B cell (primary cell): ENCODE data around the gene ANKRD17. TPM values are rescaled to one million over a fixed set of nuclear protein-coding genes. Genes with fewer than 3 reads are reported as not detected.

Source experiments
- ATAC-seq: fragments of 200-7000 bp; cut with Tn5 transposase; one replicate; pipeline ENCODE4 v1.10.0; 2021; ENCODE audit warnings: low read depth, mild to moderate bottlenecking, moderate number of reproducible peaks, moderate library complexity
- CTCF ChIA-PET: fragments of 350-600 bp; sonication (Branson Sonifier 250); formaldehyde crosslinking; loops from one replicate; lab custom pipeline; 2021; ENCODE audit warnings: antibody characterized with exemption, inconsistent platforms; lab: Charles Lee
- POLR2A ChIA-PET: fragments of 350-600 bp; sonication (Branson Sonifier 250); formaldehyde crosslinking; loops from one replicate; lab custom pipeline; 2021; ENCODE audit warnings: antibody characterized with exemption; lab: Charles Lee
- DNase-seq: peaks from one replicate; pipeline ENCODE4 v3.0.0; 2013
- H2AFZ ChIP-seq: 2 replicates; pipeline ENCODE4 v1.6.1; 2012; ENCODE audit warnings: mild to moderate bottlenecking, low read depth, low read length; ENCODE audit not compliant: insufficient read depth, poor library complexity, severe bottlenecking
- H3K27ac ChIP-seq, 2 donors: 1 replicate in 1 of 2; 2 replicates in 1 of 2; pipeline ENCODE4 v1.5.1; 2012 to 2013; ENCODE audit warnings: low read length in 2 of 2, mild to moderate bottlenecking in 2 of 2, moderate library complexity in 1 of 2
- H3K27me3 ChIP-seq, 4 experiments: fragments of 200-600 bp in 1 of 4; sonication (generic) in 1 of 4; replicated peaks in 1 of 4; 1 replicate in 2 of 4; 2 replicates in 2 of 4; pipeline versions ENCODE4 v1.6.1 to v1.7.0; 2013 to 2016; ENCODE audit warnings: low read length in 3 of 4, mild to moderate bottlenecking in 2 of 4, mixed read lengths in 1 of 4, moderate library complexity in 1 of 4; ENCODE audit not compliant: insufficient read depth in 4 of 4, control insufficient read depth in 3 of 4; ENCODE audit errors: control extremely low read depth in 1 of 4
- H3K36me3 ChIP-seq, 2 experiments: replicated peaks in 1 of 2; 1 replicate in 1 of 2; 2 replicates in 1 of 2; pipeline versions ENCODE4 v1.6.1 to v1.7.1; 2013; ENCODE audit warnings: low read length in 1 of 2; ENCODE audit not compliant: insufficient read depth in 2 of 2, control insufficient read depth in 1 of 2; ENCODE audit errors: control extremely low read depth in 1 of 2, extremely low read depth in 1 of 2
- H3K4me1 ChIP-seq, 2 donors: fragments of 200-600 bp in 1 of 2; sonication (generic) in 1 of 2; 1 replicate in 1 of 2; 2 replicates in 1 of 2; pipeline versions ENCODE4 v1.5.1 to v1.6.1; 2013 to 2017; ENCODE audit warnings: low read length in 2 of 2; ENCODE audit not compliant: control insufficient read depth in 2 of 2, insufficient read depth in 2 of 2
- H3K4me2 ChIP-seq: replicated peaks from 2 replicates; pipeline ENCODE3; 2012; ENCODE audit warnings: mild to moderate bottlenecking, low read depth, low read length; ENCODE audit not compliant: poor library complexity, severe bottlenecking
- H3K4me3 ChIP-seq, 5 experiments: fragments of 200-600 bp in 1 of 5; sonication (generic) in 1 of 5; 1 replicate in 3 of 5; 2 replicates in 2 of 5; pipeline versions ENCODE4 v1.5.1 to v1.7.0; 2011 to 2016; ENCODE audit warnings: low read length in 4 of 5, mild to moderate bottlenecking in 4 of 5, low read depth in 2 of 5, control low read depth in 1 of 5, moderate library complexity in 1 of 5; ENCODE audit not compliant: insufficient read depth in 1 of 5; ENCODE audit errors: control extremely low read depth in 1 of 5, extremely low read depth in 1 of 5
- H3K79me2 ChIP-seq: fragments of 200-600 bp; sonication (generic); one replicate; pipeline ENCODE4 v1.6.0; 2016; ENCODE audit warnings: low read length; ENCODE audit not compliant: control insufficient read depth, insufficient read depth
- H3K9ac ChIP-seq: fragments of 200-600 bp; sonication (generic); 2 replicates; pipeline ENCODE4 v1.6.1; 2017; ENCODE audit warnings: mild to moderate bottlenecking, low read length, moderate library complexity
- H3K9me3 ChIP-seq, 3 donors: one replicate each; pipeline versions ENCODE4 v1.6.1 to v1.7.1; 2013; ENCODE audit warnings: low read length in 2 of 3; ENCODE audit not compliant: control insufficient read depth in 2 of 3, insufficient read depth in 1 of 3; ENCODE audit errors: control extremely low read depth in 1 of 3
- H4K20me1 ChIP-seq: 2 replicates; pipeline ENCODE4 v1.6.0; 2012; ENCODE audit warnings: mild to moderate bottlenecking, low read length; ENCODE audit not compliant: insufficient read depth, control insufficient read depth, poor library complexity, severe bottlenecking
- H3K27ac Mint-ChIP-seq: one replicate; pipeline ENCODE4 v1.8.0; 2021; ENCODE audit warnings: mixed read lengths
- H3K27me3 Mint-ChIP-seq: one replicate; pipeline ENCODE4 v1.8.0; 2021; ENCODE audit warnings: mixed read lengths
- H3K4me1 Mint-ChIP-seq: one replicate; pipeline ENCODE4 v1.8.0; 2021; ENCODE audit warnings: mixed read lengths
- H3K4me3 Mint-ChIP-seq: one replicate; pipeline ENCODE4 v1.8.0; 2021; ENCODE audit warnings: mixed read lengths
- H3K9me3 Mint-ChIP-seq: one replicate; pipeline ENCODE4 v1.8.0; 2022; ENCODE audit warnings: mixed read lengths; ENCODE audit not compliant: insufficient read depth
- CTCF ChIP-seq: fragments of 200-600 bp; IDR thresholded peaks from one replicate; pipeline ENCODE4 v1.8.0; 2022; ENCODE audit warnings: antibody characterized with exemption, mild to moderate bottlenecking
- EZH2 ChIP-seq: IDR thresholded peaks from 2 replicates; pipeline ENCODE4 v1.6.1; 2012; ENCODE audit warnings: borderline replicate concordance, low read depth, mild to moderate bottlenecking, moderate library complexity, low read length; ENCODE audit not compliant: insufficient read depth, poor library complexity, severe bottlenecking
- WGBS: methylation state at CpG from one replicate; pipeline ENCODE4 v1.1.5; 2013; ENCODE audit warnings: missing lambda C conversion rate; ENCODE audit not compliant: insufficient coverage; 5-methylcytosine and 5-hydroxymethylcytosine counted together
- intact Hi-C: fragments of 100-400 bp; cut with micrococcal nuclease; formaldehyde crosslinking; loops from one replicate; pipeline ENCODE4 v1.10.0; 2022
- polyA plus RNA-seq: library from polyadenylated mRNA; depleted of rRNA; stranded (reverse); fragments of >200 nt; gene quantifications from 2 replicates; pipeline ENCODE4 v1.2.3, GENCODE V29; 2012
- total RNA-seq, 2 donors: library from RNA; stranded (reverse); fragments of 120-200 nt in 1 of 2; gene quantifications; 1 replicate in 1 of 2; 2 replicates in 1 of 2; pipeline versions ENCODE4 v1.2.3 to v1.2.4, GENCODE V29; 2013 to 2022

The ANKRD17 gene
- total and polyA plus RNA-seq, 2 donors (not counting 1 experiment from before 2014, with no cell fraction given) = 15.8 to 69.4 TPM

DNA sequence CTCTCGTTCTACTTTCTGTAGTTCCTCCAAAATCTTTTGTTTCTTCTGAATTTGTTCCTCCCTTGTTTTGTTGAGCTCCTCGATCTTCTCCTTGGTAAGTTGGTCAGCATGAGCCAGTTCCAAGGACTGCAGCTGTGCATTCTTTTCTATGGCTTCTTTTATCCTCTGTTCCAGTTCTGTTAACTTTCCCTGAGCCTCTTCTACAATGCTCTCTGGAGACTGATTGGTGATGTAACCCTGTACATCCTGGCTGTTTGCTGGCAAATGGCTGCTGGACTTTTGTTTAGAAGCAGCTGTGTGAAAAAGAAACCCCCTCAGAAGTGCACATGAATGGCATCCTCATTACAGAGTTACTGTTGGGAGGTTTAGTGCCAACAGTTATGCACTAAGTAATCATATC, 118.6 kb downstream of the ANKRD17 start:
- Mint-ChIP-seq H3K4me1 (no peaks in the 10 kb centered on the region), H3K27me3 (no peaks in the 10 kb centered on the region), H3K27ac (no peak overlapping the region), H3K9me3 (no peaks in the 10 kb centered on the region), H3K4me3 (no peak overlapping the region)
- Histone ChIP-seq H3K27ac (no peak overlapping the region), H3K4me1 (no peaks in the 10 kb centered on the region), H3K4me2 (no peak overlapping the region), H3K36me3 (peaks cover 14 to 67% of the 10 kb centered on the region in 2 experiments), H3K9ac (no peak overlapping the region), H3K4me3 (no peak overlapping the region), H3K9me3 (no peaks in the 10 kb centered on the region), H4K20me1 (no peaks in the 10 kb centered on the region), H2AFZ (no peak overlapping the region), H3K27me3 (no peaks in the 10 kb centered on the region), H3K79me2 (peaks cover 2% of the 10 kb centered on the region)
- ChIA-PET POLR2A (no interaction called here), CTCF (interaction anchor here (1.0 kb wide), 1 partner anchor 57 kb away, joined by 3 read pairs; no protein-coding TSS in a partner anchor)
- TF ChIP-seq CTCF (no peak), EZH2 (no peak)
- ATAC-seq (no peak), DNase-seq (no peak)
- intact Hi-C loops = no loop called here
- 100% methylated on average over 2 of the region's 2 CpGs for WGBS

- peaks cover 2% of the 10 kb centered on the region for H3K79me2 ChIP-seq
- no peak for ATAC-seq
These were observed 119.4 kb downstream of the ANKRD17 start for GRCh38 chr4:73139245-73139644.

More at GRCh38 chr4:73139245-73139644, 119.4 kb downstream of the ANKRD17 start:
- no peak overlapping the region for H3K9ac ChIP-seq
- H3K27ac ChIP-seq = no peak overlapping the region
- Mint-ChIP-seq H3K27ac (no peak overlapping the region), H3K4me1 (no peaks in the 10 kb centered on the region), H3K27me3 (no peaks in the 10 kb centered on the region), H3K4me3 (no peak overlapping the region), H3K9me3 (no peaks in the 10 kb centered on the region)
- no peaks in the 10 kb centered on the region for H4K20me1 ChIP-seq
- 93% methylated on average over 3 of the region's 3 CpGs for WGBS
- H3K9me3 ChIP-seq = no peaks in the 10 kb centered on the region
- H3K4me1 ChIP-seq = no peaks in the 10 kb centered on the region
- intact Hi-C loops = no loop called here
- H3K4me2 ChIP-seq = no peak overlapping the region
- ChIA-PET POLR2A (no interaction called here), CTCF (interaction anchor here (1.0 kb wide), 1 partner anchor 57 kb away, joined by 3 read pairs; no protein-coding TSS in a partner anchor)
- no peak overlapping the region for H3K4me3 ChIP-seq
- no peak overlapping the region for H2AFZ ChIP-seq
- H3K27me3 ChIP-seq = no peaks in the 10 kb centered on the region
- peaks cover 13 to 66% of the 10 kb centered on the region in 2 experiments for H3K36me3 ChIP-seq
- TF ChIP-seq EZH2 (no peak), CTCF (no peak)
- DNase-seq = no peak
